Fibroblast of mammary gland (primary cell): ENCODE data around the gene KRTAP5-8.
A peak's percentile ranks its signal among the peaks of the same experiment; 100 is the strongest.
"Not testable (repeated sequence)": the region's sequence is repeated elsewhere in the genome, so short reads cannot be mapped to it uniquely, and the experiment has no call there.

Experiments
- DNase-seq: peaks from one replicate; pipeline ENCODE4 v3.0.0-alpha.2; 2010; ENCODE audit warnings: low read depth
- H3K4me3 ChIP-seq: 2 replicates; pipeline ENCODE4 v1.5.1; 2011; ENCODE audit warnings: low read depth, mild to moderate bottlenecking, low read length, moderate library complexity; ENCODE audit not compliant: control insufficient read depth
- TF ChIP-seq, protein P1 (sequence below): conservative IDR thresholded peaks from 2 replicates; pipeline ENCODE4 v1.5.1; 2011; ENCODE audit warnings: low read depth, low read length, inconsistent platforms; ENCODE audit not compliant: control insufficient read depth, insufficient read depth

The KRTAP5-8 gene

GRCh38 chr11:71568704-71569349 is 31.0 kb downstream of the KRTAP5-8 start:
- peak; percentile 30 for DNase-seq
- no peak overlapping the region for H3K4me3 ChIP-seq
- TF ChIP-seq, protein P1, sequence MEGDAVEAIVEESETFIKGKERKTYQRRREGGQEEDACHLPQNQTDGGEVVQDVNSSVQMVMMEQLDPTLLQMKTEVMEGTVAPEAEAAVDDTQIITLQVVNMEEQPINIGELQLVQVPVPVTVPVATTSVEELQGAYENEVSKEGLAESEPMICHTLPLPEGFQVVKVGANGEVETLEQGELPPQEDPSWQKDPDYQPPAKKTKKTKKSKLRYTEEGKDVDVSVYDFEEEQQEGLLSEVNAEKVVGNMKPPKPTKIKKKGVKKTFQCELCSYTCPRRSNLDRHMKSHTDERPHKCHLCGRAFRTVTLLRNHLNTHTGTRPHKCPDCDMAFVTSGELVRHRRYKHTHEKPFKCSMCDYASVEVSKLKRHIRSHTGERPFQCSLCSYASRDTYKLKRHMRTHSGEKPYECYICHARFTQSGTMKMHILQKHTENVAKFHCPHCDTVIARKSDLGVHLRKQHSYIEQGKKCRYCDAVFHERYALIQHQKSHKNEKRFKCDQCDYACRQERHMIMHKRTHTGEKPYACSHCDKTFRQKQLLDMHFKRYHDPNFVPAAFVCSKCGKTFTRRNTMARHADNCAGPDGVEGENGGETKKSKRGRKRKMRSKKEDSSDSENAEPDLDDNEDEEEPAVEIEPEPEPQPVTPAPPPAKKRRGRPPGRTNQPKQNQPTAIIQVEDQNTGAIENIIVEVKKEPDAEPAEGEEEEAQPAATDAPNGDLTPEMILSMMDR, result no peak

- DNase-seq, H3K4me3 ChIP-seq: not testable (repeated sequence)
These were observed 33.5 kb downstream of the KRTAP5-8 start for GRCh38 chr11:71571101-71571850.

GRCh38 chr11:71572811-71573210 is 35.0 kb downstream of the KRTAP5-8 start:
- DNase-seq, result no peak
- TF ChIP-seq, protein P1, result no peak
- no peak overlapping the region for H3K4me3 ChIP-seq

- TF ChIP-seq, protein P1, result no peak
- no peak for DNase-seq
- no peak overlapping the region for H3K4me3 ChIP-seq
These were observed 36.6 kb downstream of the KRTAP5-8 start for GRCh38 chr11:71574418-71574817.

DNA sequence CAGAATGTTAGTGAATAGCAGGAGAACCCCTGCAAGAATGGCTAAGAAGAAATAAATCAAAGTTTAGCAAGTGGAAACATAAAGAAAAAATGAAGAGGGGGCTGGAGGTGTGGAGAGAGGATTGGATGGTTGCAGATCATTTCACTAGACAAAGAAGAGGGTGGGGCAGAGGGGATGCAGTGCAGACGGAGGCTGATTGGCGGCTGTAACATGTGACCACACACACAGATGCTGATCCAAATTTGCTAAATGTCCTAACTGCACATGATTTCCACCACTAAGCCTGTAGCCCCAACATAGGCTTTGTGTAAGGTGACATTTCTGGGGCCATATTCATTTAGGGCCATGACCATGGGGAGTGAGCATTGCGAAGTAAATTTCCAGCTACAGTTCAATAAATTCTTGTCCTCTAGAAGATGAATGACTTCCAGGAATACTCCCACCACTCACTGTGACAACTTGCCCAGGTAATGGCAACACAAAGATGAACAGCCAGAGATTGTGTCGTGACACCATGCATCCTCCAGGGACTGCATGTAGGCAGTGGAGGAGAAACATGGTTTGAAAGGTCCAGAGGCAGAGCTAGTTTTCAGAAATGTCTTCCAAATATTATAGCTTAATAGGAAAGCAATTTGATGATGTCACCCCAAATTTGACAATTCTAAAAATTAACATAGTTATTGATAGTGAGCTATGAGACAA is 38.0 kb downstream of the KRTAP5-8 start:
- no peak for DNase-seq
- H3K4me3 ChIP-seq, result no peak overlapping the region
- TF ChIP-seq, protein P1, result no peak

- H3K4me3 ChIP-seq, DNase-seq: not testable (repeated sequence)
These were observed 39.1 kb downstream of the KRTAP5-8 start for GRCh38 chr11:71576688-71577465.

- TF ChIP-seq, protein P1, result no peak
- H3K4me3 ChIP-seq, result no peak overlapping the region
- no peak for DNase-seq
These were observed 39.7 kb downstream of the KRTAP5-8 start for GRCh38 chr11:71577469-71578004.

DNA sequence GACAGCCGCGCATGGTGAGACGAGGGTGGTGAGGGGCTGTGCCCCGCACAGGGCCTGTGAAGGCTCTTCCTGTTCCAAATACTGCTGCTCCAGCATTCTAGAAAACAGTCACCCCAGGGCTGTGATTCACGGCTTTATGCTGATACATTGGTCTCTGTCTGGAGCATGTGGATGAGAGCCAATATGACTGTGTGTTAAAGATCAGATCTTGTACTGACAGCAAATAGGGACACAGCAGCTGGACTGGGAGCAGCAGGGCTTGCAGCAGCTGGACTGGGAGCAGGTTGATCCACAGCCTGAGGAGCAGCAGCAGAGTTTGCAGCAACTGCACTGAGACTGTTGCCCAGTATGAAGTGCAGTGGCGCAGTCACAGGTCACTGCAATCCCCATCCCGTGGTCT is 41.7 kb downstream of the KRTAP5-8 start:
- not testable (repeated sequence) for H3K4me3 ChIP-seq
- DNase-seq, result peak; percentile 6
